H1 (cell line): ENCODE data around the gene SFXN1. TPM values are rescaled to one million over a fixed set of nuclear protein-coding genes. Genes with fewer than 3 reads are reported as not detected.

Experiments used
- CTCF ChIA-PET: fragments of 300-600 bp; sonication (Branson Sonifier 250); formaldehyde crosslinking; loops from one replicate; lab custom pipeline; 2021; ENCODE audit not compliant: partially characterized antibody; lab: Charles Lee
- POLR2A ChIA-PET: fragments of 300-600 bp; sonication (Branson Sonifier 250); formaldehyde crosslinking; loops from one replicate; lab custom pipeline; 2021; ENCODE audit warnings: inconsistent platforms; ENCODE audit not compliant: partially characterized antibody; lab: Charles Lee
- DNase-seq, 2 experiments: peaks; one replicate each; pipeline versions ENCODE4 v3.0.0 to v3.0.0-alpha.2; 2010 to 2022; ENCODE audit warnings: low spot score in 2 of 2, low read depth in 1 of 2, mixed read lengths in 1 of 2
- FAIRE-seq: peaks from 2 replicates; lab custom pipeline; 2011; peaks lifted over from hg19 to GRCh38; lab: Jason Lieb, UNC
- H2AFZ ChIP-seq: 2 replicates; pipeline ENCODE4 v1.8.1; 2012; ENCODE audit warnings: low read length, inconsistent platforms
- H2AK5ac ChIP-seq: 2 replicates; pipeline ENCODE4 v1.6.1; 2013; ENCODE audit warnings: low read depth, low read length
- H2BK120ac ChIP-seq: replicated peaks from 2 replicates; pipeline ENCODE3; 2013; ENCODE audit warnings: low read depth, low read length, inconsistent platforms
- H2BK12ac ChIP-seq: 2 replicates; pipeline ENCODE4 v1.6.1; 2013; ENCODE audit warnings: low read depth, low read length
- H2BK15ac ChIP-seq: 2 replicates; pipeline ENCODE4 v1.6.1; 2013; ENCODE audit warnings: low read length
- H2BK20ac ChIP-seq: 2 replicates; pipeline ENCODE4 v1.6.1; 2013; ENCODE audit warnings: low read length
- H2BK5ac ChIP-seq: 2 replicates; pipeline ENCODE4 v1.6.1; 2013; ENCODE audit warnings: low read depth, low read length
- H3K14ac ChIP-seq: 2 replicates; pipeline ENCODE4 v1.6.1; 2013; ENCODE audit warnings: inconsistent platforms; ENCODE audit not compliant: insufficient read length
- H3K18ac ChIP-seq: 2 replicates; pipeline ENCODE4 v1.6.1; 2013; ENCODE audit warnings: low read length; ENCODE audit errors: extremely low read depth
- H3K23ac ChIP-seq: 2 replicates; pipeline ENCODE4 v1.6.1; 2013; ENCODE audit warnings: inconsistent platforms; ENCODE audit not compliant: insufficient read length
- H3K23me2 ChIP-seq: 2 replicates; pipeline ENCODE4 v1.6.1; 2013; ENCODE audit warnings: low read depth, low read length
- H3K27ac ChIP-seq: 2 replicates; pipeline ENCODE4 v1.6.1; 2011; ENCODE audit warnings: low read depth, low read length, inconsistent platforms
- H3K27me3 ChIP-seq, 4 experiments: replicated peaks in 1 of 4; 1 replicate in 1 of 4; 2 replicates in 3 of 4; pipeline versions ENCODE4 v1.6.1 to v1.8.1; 2011 to 2013; ENCODE audit warnings: low read length in 3 of 4, mild to moderate bottlenecking in 3 of 4, inconsistent platforms in 2 of 4, mixed read lengths in 2 of 4, moderate library complexity in 1 of 4; ENCODE audit not compliant: control insufficient read depth in 3 of 4, insufficient read depth in 3 of 4; ENCODE audit errors: extremely low read depth in 1 of 4
- H3K36me3 ChIP-seq, 4 experiments: 2 replicates each; pipeline versions ENCODE4 v1.6.1 to v1.8.1; 2011 to 2013; ENCODE audit warnings: mild to moderate bottlenecking in 4 of 4, low read length in 3 of 4, moderate library complexity in 2 of 4, control low read depth in 1 of 4, inconsistent platforms in 1 of 4; ENCODE audit not compliant: insufficient read depth in 4 of 4, control insufficient read depth in 2 of 4
- H3K4ac ChIP-seq: replicated peaks from 2 replicates; pipeline ENCODE3; 2013; ENCODE audit warnings: low read length, low read depth, mixed read lengths, inconsistent platforms; ENCODE audit not compliant: insufficient read length
- H3K4me1 ChIP-seq, 4 experiments: replicated peaks in 1 of 4; 1 replicate in 1 of 4; 2 replicates in 3 of 4; pipeline versions ENCODE4 v1.6.1 to v1.8.1; 2011 to 2013; ENCODE audit warnings: low read length in 3 of 4, inconsistent platforms in 2 of 4, mixed read lengths in 1 of 4; ENCODE audit not compliant: insufficient read depth in 4 of 4, control insufficient read depth in 3 of 4
- H3K4me2 ChIP-seq, 2 experiments: 2 replicates each; pipeline versions ENCODE4 v1.6.1 to v1.8.1; 2011 to 2013; ENCODE audit warnings: low read depth in 2 of 2, low read length in 2 of 2, control low read depth in 1 of 2, inconsistent platforms in 1 of 2, mild to moderate bottlenecking in 1 of 2; ENCODE audit not compliant: insufficient read depth in 1 of 2
- H3K4me3 ChIP-seq, 4 experiments: fragments of 200-600, 300-600 bp in 1 of 4; sonication (generic), shearing (Covaris generic), sonication (Bioruptor Twin) in 1 of 4; 2 replicates each; pipeline versions ENCODE4 v1.5.1 to v1.8.1; 2011 to 2016; ENCODE audit warnings: low read length in 4 of 4, low read depth in 3 of 4, control low read depth in 2 of 4, inconsistent platforms in 2 of 4, mild to moderate bottlenecking in 2 of 4, mixed read lengths in 1 of 4, moderate library complexity in 1 of 4; ENCODE audit not compliant: insufficient read depth in 2 of 4; ENCODE audit errors: extremely low read depth in 1 of 4
- H3K56ac ChIP-seq: replicated peaks from 2 replicates; pipeline ENCODE3; 2013; ENCODE audit warnings: low read depth, mild to moderate bottlenecking, mixed read lengths, low read length, inconsistent platforms; ENCODE audit not compliant: insufficient read length
- H3K79me1 ChIP-seq: 2 replicates; pipeline ENCODE4 v1.6.1; 2013; ENCODE audit warnings: low read depth, low read length, control low read depth
- H3K79me2 ChIP-seq, 2 experiments: 2 replicates each; pipeline versions ENCODE4 v1.6.1 to v1.8.1; 2012 to 2013; ENCODE audit warnings: low read length in 2 of 2, mild to moderate bottlenecking in 2 of 2, inconsistent platforms in 1 of 2; ENCODE audit not compliant: insufficient read depth in 2 of 2, control insufficient read depth in 1 of 2
- H3K9ac ChIP-seq, 4 experiments: replicated peaks in 1 of 4; 1 replicate in 1 of 4; 2 replicates in 3 of 4; pipeline versions ENCODE4 v1.6.1 to v1.8.1; 2011 to 2013; ENCODE audit warnings: low read depth in 3 of 4, low read length in 3 of 4, control low read depth in 2 of 4, mild to moderate bottlenecking in 2 of 4, moderate library complexity in 2 of 4, inconsistent platforms in 1 of 4; ENCODE audit errors: extremely low read depth in 1 of 4
- H3K9me3 ChIP-seq, 2 experiments: 2 replicates each; pipeline versions ENCODE4 v1.6.1 to v1.8.1; 2012 to 2013; ENCODE audit warnings: mild to moderate bottlenecking in 2 of 2, moderate library complexity in 2 of 2, control low read depth in 1 of 2, inconsistent platforms in 1 of 2, low read depth in 1 of 2, low read length in 1 of 2, mixed read lengths in 1 of 2; ENCODE audit not compliant: insufficient read depth in 2 of 2
- H4K20me1 ChIP-seq, 2 experiments: replicated peaks in 1 of 2; 2 replicates each; pipeline versions ENCODE3 to v1.8.1; 2011 to 2013; ENCODE audit warnings: inconsistent platforms in 2 of 2, low read length in 2 of 2, mild to moderate bottlenecking in 1 of 2; ENCODE audit not compliant: insufficient read depth in 2 of 2, control insufficient read depth in 1 of 2
- H4K5ac ChIP-seq: 2 replicates; pipeline ENCODE4 v1.6.1; 2013; ENCODE audit warnings: low read length, low read depth, mixed read lengths, inconsistent platforms; ENCODE audit not compliant: insufficient read length
- H4K8ac ChIP-seq: 2 replicates; pipeline ENCODE4 v1.8.0; 2013; ENCODE audit warnings: mild to moderate bottlenecking, moderate library complexity, low read length, inconsistent platforms; ENCODE audit not compliant: insufficient read depth; ENCODE audit errors: extremely low read depth
- H4K91ac ChIP-seq: replicated peaks from 2 replicates; pipeline ENCODE3; 2013; ENCODE audit warnings: low read length, mixed read lengths, inconsistent platforms; ENCODE audit not compliant: insufficient read length
- FOSL1 ChIP-seq: IDR thresholded peaks from 2 replicates; pipeline ENCODE4 v1.6.1; 2011; ENCODE audit warnings: mild to moderate bottlenecking, low read depth, low read length, moderate library complexity; ENCODE audit not compliant: insufficient read depth
- MAFK ChIP-seq: IDR thresholded peaks from 2 replicates; pipeline ENCODE4 v1.6.1; 2012; ENCODE audit warnings: low read depth, mild to moderate bottlenecking, improper control_type of control experiment, low read length
- SIRT6 ChIP-seq: IDR thresholded peaks from one replicate; pipeline ENCODE4 v1.7.1; 2012; ENCODE audit warnings: low read length, inconsistent platforms
- WGBS, 2 experiments: shearing (Covaris generic) in 1 of 2; methylation state at CpG; one replicate each; pipeline versions ENCODE4 v1.1.6 to v1.1.7; 2013 to 2015; ENCODE audit warnings: low lambda C conversion rate in 2 of 2, mixed read lengths in 2 of 2, inconsistent platforms in 1 of 2, low coverage in 1 of 2, missing lambda C conversion rate in 1 of 2; ENCODE audit not compliant: insufficient replicate concordance in 2 of 2, insufficient coverage in 1 of 2, insufficient read length in 1 of 2; ENCODE audit errors: extremely low coverage in 1 of 2, missing lambda C conversion rate in 1 of 2; 5-methylcytosine and 5-hydroxymethylcytosine counted together
- polyA plus RNA-seq, 7 experiments: library from polyadenylated mRNA; depleted of rRNA in 3 of 7; stranded (reverse) in 5 of 7; unstranded in 2 of 7; fragments of >200 nt in 5 of 7; fragments of 200-250 nt in 2 of 7; gene quantifications; 1 replicate in 5 of 7; 2 replicates in 1 of 7; 4 replicates in 1 of 7; pipeline versions ENCODE4 v1.2.1 to v1.2.3, GENCODE V29; 2011 to 2013; ENCODE audit warnings: missing spikeins in 2 of 7, mixed read lengths in 2 of 7
- total RNA-seq: library from RNA; stranded (reverse); fragmentation: NEBNext Ultra II Directional; extraction: Animal tissue kit (Norgen Biotek cat#: 25700); gene quantifications from 2 replicates; pipeline ENCODE4 v1.2.1, GENCODE V29; 2021

SFXN1 gene
- total and polyA plus RNA-seq, 2 of the 8 experiments (the other 6 are each of a cell fraction or from before 2014, with no cell fraction given), result 72.7 to 97.6 TPM

DNA sequence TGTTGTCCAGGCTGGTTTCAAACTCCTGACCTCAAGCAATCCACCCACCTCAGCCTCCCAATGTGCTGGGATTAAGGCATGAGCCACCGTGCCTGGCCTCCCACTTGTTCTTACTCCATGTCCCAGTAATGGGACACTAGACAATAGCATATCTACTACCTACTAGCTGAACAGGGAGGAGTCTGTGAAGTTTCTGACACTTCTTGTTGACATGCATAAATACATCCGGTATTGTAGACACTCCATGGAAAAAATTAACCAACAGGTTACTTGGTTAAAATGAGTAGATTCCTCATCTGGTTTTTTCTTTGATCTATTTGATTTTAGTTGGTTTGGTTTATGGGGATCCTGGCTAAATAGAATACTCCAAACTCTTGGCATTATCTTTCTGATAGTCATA is 88.3 kb downstream of the SFXN1 start:
- Histone ChIP-seq H3K79me2 (no peaks in the 10 kb centered on the region), H3K27ac (no peak overlapping the region), H2BK12ac (no peak overlapping the region), H3K23ac (no peak overlapping the region), H2BK5ac (no peak overlapping the region), H2BK15ac (no peak overlapping the region), H4K8ac (no peak overlapping the region), H3K9ac (no peak overlapping the region), H3K4me2 (no peak overlapping the region), H2BK120ac (no peak overlapping the region), H2BK20ac (no peak overlapping the region), H3K79me1 (peaks cover 2% of the 10 kb centered on the region; the same call in 1 of the 2 replicates), H3K27me3 (no peaks in the 10 kb centered on the region), H3K4me3 (no peak overlapping the region), H4K20me1 (no peaks in the 10 kb centered on the region), H3K14ac (no peak overlapping the region), H4K5ac (no peak overlapping the region), H2AK5ac (no peak overlapping the region), H3K4ac (no peak overlapping the region), H3K9me3 (no peaks in the 10 kb centered on the region), H2AFZ (no peak overlapping the region), H3K56ac (no peak overlapping the region), H3K23me2 (no peaks in the 10 kb centered on the region), H3K18ac (no peak overlapping the region), H3K36me3 (no peaks in the 10 kb centered on the region), H3K4me1 (peaks cover 0 to 6% (median under 1%) of the 10 kb centered on the region in 4 experiments; a peak in 2 of 7 replicates), H4K91ac (no peak overlapping the region)
- TF ChIP-seq FOSL1, result no peak
- TF ChIP-seq SIRT6, result no peak
- no peak for TF ChIP-seq MAFK
- 92% methylated on average over 2 of the region's 2 CpGs; no CpG with 5 or more reads in 1 of the 2 experiments for WGBS, 2 experiments
- ChIA-PET CTCF (interaction anchor here (0.7 to 5.6 kb wide), 7 partner anchors 8 to 61 kb away, joined by 3 to 43 read pairs (median 4); no protein-coding TSS in a partner anchor), POLR2A (interaction anchor here (1.2 kb wide), 1 partner anchor 20 kb away, joined by 3 read pairs; no protein-coding TSS in a partner anchor)
- no peak for DNase-seq
- FAIRE-seq, result no peak
